Activated naive CD8-positive, alpha-beta T cell treated with anti-CD3 and anti-CD28 coated beads, Interleukin-2, amount 50 U/mL, for 24 hours (primary cell): ENCODE results near the gene OR11H1.
"Not testable (repeated sequence)": the region's sequence is repeated elsewhere in the genome, so short reads cannot be mapped to it uniquely, and the experiment has no call there.

Experiments used
- ATAC-seq: fragments of 150-1000 bp; cut with Tn5 transposase; one replicate; pipeline ENCODE4 v1.10.0; 2021
- DNase-seq: peaks from one replicate; pipeline ENCODE4 v3.0.0; 2021
- H3K27ac Mint-ChIP-seq: one replicate; pipeline ENCODE4 v1.8.0; 2021; ENCODE audit warnings: mild to moderate bottlenecking, mixed read lengths
- H3K27me3 Mint-ChIP-seq: one replicate; pipeline ENCODE4 v1.8.0; 2021; ENCODE audit warnings: mixed read lengths
- H3K36me3 Mint-ChIP-seq: one replicate; pipeline ENCODE4 v1.8.0; 2021; ENCODE audit warnings: low read depth, mixed read lengths
- H3K4me1 Mint-ChIP-seq: one replicate; pipeline ENCODE4 v1.8.0; 2021; ENCODE audit warnings: mixed read lengths
- H3K4me3 Mint-ChIP-seq: one replicate; pipeline ENCODE4 v1.8.0; 2021; ENCODE audit warnings: mild to moderate bottlenecking, moderate library complexity, mixed read lengths
- H3K9me3 Mint-ChIP-seq: one replicate; pipeline ENCODE4 v1.8.0; 2021; ENCODE audit warnings: mixed read lengths

Gene OR11H1, protein sequence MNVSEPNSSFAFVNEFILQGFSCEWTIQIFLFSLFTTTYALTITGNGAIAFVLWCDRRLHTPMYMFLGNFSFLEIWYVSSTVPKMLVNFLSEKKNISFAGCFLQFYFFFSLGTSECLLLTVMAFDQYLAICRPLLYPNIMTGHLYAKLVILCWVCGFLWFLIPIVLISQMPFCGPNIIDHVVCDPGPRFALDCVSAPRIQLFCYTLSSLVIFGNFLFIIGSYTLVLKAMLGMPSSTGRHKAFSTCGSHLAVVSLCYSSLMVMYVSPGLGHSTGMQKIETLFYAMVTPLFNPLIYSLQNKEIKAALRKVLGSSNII

DNA sequence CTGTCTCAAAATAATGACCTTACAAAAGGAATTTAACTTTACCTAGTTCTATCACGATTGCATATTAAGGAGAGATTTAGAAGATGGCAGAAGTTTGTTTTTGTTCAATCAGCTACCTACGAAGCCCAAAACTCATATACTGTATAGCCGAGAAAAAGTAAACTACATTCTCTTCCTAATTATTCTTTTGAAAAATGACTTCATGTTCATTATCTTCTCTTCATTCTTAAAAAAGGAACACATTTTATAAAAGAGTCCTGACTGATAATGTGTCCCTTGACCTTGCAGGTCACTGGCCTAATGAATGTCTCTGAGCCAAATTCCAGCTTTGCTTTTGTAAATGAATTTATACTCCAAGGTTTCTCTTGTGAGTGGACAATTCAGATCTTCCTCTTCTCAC, at the start of gene OR11H1:
OR11H1 (plus strand) TSS at position 301 of the 400 bp plus-strand sequence; CDS start at position 301, 0 bp downstream.
- H3K9me3 Mint-ChIP-seq, H3K4me1 Mint-ChIP-seq, ATAC-seq, H3K27ac Mint-ChIP-seq, H3K36me3 Mint-ChIP-seq, H3K4me3 Mint-ChIP-seq, H3K27me3 Mint-ChIP-seq, DNase-seq: not testable (repeated sequence)

DNA sequence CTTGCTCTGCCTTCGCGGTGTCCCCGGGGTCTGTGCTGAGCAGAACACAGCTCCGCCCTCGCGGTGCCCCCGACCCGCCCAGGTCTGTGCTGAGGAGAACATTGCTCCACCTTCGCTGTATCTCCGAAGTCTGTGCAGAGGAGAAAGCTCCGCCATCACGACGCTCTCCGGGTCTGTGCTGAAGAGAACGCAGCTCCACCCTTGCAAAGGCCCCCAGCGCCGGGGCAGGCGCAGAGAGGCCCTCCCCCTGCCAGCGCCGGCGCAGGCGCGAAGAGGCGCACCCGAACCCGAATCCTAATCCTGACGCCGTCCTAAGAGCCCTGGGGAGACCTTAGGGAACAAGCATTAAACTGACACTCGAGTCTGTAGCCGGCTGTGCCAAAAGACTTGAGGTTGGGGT, 18.0 kb upstream of the OR11H1 start:
- not testable (repeated sequence) for ATAC-seq, H3K4me1 Mint-ChIP-seq, DNase-seq, H3K9me3 Mint-ChIP-seq, H3K36me3 Mint-ChIP-seq, H3K27me3 Mint-ChIP-seq, H3K27ac Mint-ChIP-seq, H3K4me3 Mint-ChIP-seq

GRCh38 chr22:15515896-15516295, 12.1 kb upstream of the OR11H1 start:
- not testable (repeated sequence) for ATAC-seq, DNase-seq, H3K27ac Mint-ChIP-seq, H3K9me3 Mint-ChIP-seq, H3K4me3 Mint-ChIP-seq, H3K4me1 Mint-ChIP-seq, H3K36me3 Mint-ChIP-seq, H3K27me3 Mint-ChIP-seq

DNA sequence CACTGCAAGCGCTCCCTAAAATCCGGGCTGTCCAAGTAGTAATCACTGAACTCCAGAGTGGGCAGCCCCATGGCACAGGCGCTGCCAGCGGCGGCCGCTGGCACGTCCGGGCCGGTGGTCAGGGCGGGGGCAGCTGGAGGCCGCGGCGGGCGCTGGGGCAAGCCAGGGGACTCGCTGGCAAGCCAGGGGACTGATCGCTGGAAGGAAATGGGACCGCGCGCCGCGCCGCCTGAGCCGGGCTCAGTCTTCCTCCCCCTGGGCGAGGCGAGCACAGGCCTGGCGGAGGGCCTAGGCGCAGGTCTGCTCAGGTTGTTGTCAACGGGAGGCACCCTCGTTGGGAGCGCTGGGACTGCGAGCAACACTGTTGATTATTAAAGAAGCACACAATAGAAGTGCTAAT, 25.8 kb downstream of the OR11H1 start:
- not testable (repeated sequence) for H3K27ac Mint-ChIP-seq, ATAC-seq, H3K27me3 Mint-ChIP-seq, H3K4me3 Mint-ChIP-seq, H3K9me3 Mint-ChIP-seq, DNase-seq, H3K4me1 Mint-ChIP-seq, H3K36me3 Mint-ChIP-seq

DNA sequence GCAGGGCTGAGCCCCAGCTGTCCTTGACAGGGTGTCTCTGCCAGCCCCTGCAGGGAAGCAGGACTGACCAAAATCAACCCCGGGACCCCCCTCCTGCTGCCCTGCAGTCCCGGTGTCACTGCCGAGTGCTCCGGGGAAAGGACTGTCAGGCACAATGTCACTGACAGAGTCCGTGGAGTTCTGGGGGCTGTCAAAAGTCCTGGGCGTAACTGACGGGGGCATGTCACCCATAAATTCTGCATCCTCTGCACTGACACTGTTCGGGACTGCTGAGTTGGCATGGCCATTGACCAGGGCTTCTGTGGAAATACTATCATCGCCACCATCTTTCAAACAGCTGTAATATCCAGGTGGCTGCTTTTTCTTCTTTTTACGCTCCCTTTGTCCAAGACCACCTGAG, 35.5 kb downstream of the OR11H1 start:
- not testable (repeated sequence) for H3K36me3 Mint-ChIP-seq, H3K27ac Mint-ChIP-seq, DNase-seq, H3K9me3 Mint-ChIP-seq, H3K27me3 Mint-ChIP-seq, H3K4me1 Mint-ChIP-seq, H3K4me3 Mint-ChIP-seq, ATAC-seq

DNA sequence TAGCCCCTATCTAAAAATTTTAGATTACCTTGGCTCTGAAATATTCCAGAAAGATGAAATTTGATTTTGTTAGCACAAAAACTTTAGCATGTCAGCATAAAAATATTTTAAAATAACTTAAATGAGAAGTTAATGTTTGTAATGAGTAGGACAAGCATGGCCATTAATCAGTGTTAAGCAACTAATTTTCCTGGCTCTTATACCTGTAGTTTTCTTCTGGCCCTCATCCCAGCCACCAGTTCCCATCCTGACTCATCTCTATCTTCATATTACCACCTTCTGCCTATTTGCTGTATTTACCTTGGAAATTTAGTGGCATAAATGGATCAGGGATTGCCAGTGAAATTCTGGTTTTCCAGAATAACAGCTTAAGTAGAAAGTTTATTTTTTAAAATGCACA, 37.1 kb downstream of the OR11H1 start:
- H3K27ac Mint-ChIP-seq, H3K9me3 Mint-ChIP-seq, ATAC-seq: not testable (repeated sequence)

More for the DNA sequence above, 37.1 kb downstream of the OR11H1 start:
- not testable (repeated sequence) for DNase-seq, H3K27me3 Mint-ChIP-seq, H3K4me1 Mint-ChIP-seq, H3K36me3 Mint-ChIP-seq, H3K4me3 Mint-ChIP-seq
